Hematopoietic multipotent progenitor cell (in vitro differentiated cells): Measurements from ENCODE around the gene FBXL7. TPM values are rescaled to one million over a fixed set of nuclear protein-coding genes. Genes with fewer than 3 reads are reported as not detected.
"Not testable (repeated sequence)": the region's sequence is repeated elsewhere in the genome, so short reads cannot be mapped to it uniquely, and the experiment has no call there.

Source experiments
- DNase-seq, 3 donors: peaks; one replicate each; pipeline ENCODE4 v3.0.0-alpha.2; 2011 to 2015; ENCODE audit warnings: low read depth in 2 of 3, low spot score in 2 of 3
- total RNA-seq: library from RNA; depleted of rRNA; stranded (reverse); fragments of >200 nt; gene quantifications from one replicate; pipeline ENCODE4 v1.2.3, GENCODE V29; 2012

FBXL7 gene
- total RNA-seq, 1 donor = under 0.01 TPM

GRCh38 chr5:15844871-15845270 is 344.9 kb downstream of the FBXL7 start:
- no peak for DNase-seq

GRCh38 chr5:15850536-15850935 is 350.6 kb downstream of the FBXL7 start:
- DNase-seq = no peak

- no peak for DNase-seq
Measured at GRCh38 chr5:15850939-15851341, 351.0 kb downstream of the FBXL7 start.

DNA sequence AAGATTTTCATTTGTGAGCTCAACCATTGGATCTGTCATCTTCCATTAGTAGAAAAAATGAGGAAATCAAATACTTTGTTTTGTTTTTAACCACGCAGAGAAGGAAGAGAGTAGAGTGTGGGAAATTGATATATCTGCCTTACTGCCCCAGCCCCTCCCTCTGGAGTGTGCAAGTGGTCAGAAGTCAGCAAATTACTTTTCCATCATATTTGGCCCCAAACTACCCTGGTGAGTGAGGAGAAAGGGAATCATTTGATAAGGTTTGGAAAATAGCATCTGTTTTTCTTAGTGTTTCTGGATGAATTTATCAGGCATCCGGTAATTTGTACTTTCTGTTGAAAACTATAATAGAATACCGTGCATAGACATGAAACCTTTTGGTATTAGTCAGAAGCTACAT is 352.2 kb downstream of the FBXL7 start:
- DNase-seq = no peak

GRCh38 chr5:15852949-15853348 is 353.0 kb downstream of the FBXL7 start:
- no peak for DNase-seq

DNA sequence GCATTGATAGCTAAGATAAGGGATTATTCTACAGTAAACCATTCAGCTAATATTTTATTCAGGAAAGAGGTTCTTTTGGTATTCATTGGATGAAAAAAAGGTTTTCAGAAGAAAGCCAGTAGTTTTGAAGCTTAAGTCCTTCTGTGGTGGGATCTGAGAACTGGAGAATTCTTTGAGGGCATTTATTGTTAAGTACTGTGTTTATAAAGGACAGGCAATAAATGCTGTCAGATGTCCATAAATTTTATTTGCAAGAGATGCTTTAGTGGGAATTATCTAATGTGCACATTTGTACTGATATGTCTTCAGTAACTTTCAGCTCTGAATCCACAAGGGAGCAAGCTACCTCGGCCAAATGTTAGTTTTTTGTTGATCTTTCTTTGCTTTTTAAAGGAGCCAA is 358.3 kb downstream of the FBXL7 start:
- DNase-seq = no peak

GRCh38 chr5:15864536-15865215 is 364.7 kb downstream of the FBXL7 start:
- DNase-seq = no peak

DNA sequence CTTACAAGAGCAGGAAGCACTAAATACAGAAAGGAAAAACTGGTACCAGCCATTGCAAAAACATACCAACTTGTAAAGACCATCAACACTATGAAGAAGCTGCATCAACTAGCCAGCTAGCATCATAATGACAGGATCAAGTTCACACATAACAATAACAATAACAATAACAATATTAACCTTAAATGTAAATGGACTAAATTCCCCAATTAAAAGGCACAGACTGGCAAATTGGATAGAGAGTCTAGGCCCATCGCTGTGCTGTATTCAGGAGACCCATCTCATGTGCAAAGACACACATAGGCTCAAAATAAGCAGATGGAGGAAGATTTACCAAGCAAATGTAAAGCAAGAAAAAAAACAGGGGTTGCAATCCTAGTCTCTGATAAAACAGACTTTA is 372.3 kb downstream of the FBXL7 start:
- not testable (repeated sequence) for DNase-seq

GRCh38 chr5:15877914-15878313 is 377.9 kb downstream of the FBXL7 start:
- DNase-seq = no peak

DNA sequence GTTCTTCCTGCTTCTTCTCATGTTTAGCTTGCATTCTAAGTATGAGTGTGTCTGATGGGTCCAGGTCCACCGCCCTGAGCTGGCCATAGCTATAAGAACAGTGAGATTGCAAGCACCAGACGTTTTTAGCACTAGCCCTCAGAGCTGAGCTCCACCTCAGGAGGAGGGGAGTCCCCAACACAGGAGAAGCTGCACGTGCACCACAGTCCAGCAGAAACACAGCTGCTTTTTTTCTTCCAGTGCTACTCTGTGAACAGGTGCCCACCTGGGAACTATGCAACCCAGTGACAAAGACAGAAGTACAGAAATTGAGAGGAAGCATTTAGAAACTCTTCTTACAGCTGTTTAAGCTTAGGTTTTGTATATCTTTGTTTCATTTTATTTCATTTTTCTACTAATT is 380.2 kb downstream of the FBXL7 start:
- DNase-seq = no peak

DNA sequence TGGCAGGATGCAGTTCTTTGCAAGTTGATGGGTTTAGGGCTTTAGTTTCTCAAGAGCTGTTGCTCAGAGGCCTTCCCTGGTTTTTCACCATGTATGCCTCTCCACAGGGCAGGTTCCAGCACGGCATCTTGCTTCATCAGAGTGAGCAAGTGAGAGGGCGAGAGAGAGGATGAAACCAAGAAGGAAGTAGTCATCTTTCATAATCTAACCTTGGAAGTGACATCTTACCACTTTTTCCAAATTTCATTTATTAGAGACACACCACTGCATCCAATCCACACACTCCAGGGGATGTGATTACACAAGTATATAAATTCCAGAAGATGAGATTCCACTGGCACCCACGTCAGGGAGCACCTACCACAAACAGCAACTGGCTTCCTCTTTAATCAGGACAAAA is 385.2 kb downstream of the FBXL7 start:
- DNase-seq = no peak

- no peak for DNase-seq
Measured at GRCh38 chr5:15886156-15886555, 386.2 kb downstream of the FBXL7 start.

GRCh38 chr5:15887093-15887492 is 387.1 kb downstream of the FBXL7 start:
- no peak for DNase-seq

- DNase-seq = no peak
Measured at GRCh38 chr5:15889001-15889400, 389.0 kb downstream of the FBXL7 start.

DNA sequence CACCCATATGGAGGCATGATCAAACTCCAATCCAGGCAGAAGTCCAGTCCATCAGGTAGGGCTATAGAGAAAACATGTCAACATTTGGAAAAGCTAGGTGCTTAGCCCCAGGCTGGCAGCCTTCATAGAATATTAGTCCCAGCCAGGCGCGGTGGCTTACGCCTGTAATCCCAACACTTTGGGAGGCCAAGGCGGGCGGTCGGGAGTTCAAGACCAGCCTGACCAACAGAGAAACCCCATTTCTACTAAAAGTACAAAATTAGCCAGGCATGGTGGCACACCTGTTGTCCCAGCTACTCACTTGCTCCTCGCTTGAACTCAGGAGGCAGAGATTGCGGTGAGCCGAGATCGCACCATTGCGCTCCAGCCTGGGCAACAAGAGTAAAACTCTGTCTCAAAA is 393.9 kb downstream of the FBXL7 start:
- no peak for DNase-seq

GRCh38 chr5:15897656-15898055 is 397.7 kb downstream of the FBXL7 start:
- DNase-seq = no peak

DNA sequence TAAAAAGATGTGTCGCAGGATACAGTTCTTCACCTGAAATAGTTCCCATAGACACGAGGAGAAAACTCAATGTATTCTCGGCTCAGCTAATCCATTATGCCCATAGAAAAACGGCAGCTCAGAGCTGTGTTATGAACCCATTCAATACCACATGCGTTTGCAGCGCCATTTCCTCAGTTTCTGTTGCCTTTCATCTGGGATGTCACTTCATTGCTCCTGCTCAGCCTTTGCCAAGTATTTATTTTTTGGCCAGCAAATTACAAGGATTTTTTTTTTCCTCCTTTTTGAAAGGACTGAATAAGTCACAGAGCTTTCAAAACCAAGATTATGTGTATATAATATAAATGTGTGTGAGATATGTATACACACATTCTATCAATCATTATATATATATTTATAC is 398.7 kb downstream of the FBXL7 start:
- no peak for DNase-seq

DNA sequence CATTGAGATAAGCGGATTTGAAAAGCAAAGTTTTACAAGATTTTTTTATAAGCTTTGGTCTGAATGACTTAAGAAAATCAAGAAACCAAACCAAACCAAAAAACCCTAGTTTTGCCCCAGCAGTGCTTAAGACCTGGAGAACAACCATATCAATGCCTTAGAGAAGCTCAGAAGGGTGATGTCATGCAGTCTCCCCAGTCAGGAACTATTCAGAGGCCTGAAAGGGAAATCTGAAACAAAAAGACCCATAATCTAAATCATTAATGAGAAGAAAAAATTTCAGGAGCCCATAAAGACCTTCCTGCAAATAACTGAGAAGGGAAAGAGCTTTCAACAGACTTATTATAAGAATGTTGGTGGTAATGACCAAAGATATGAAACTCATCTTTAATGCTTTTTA is 399.5 kb downstream of the FBXL7 start:
- DNase-seq = no peak

DNA sequence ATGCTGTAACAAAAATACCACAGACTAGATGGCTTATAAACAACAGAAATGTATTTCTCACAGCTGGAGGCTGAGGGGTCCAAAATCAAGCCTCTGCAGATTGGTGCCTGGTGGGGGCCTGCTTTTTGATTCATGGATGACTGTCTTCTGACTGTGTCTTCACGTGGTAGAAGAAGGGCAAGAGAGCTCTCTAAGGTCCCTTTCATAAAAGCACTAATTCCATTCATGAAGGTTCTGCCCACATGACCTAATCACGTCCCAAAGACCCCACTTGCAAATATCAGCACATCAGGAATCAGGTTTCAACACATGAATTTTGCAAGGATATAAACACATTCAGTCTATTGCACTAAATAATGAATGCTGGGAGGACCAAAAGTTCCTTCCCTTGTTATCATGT is 401.2 kb downstream of the FBXL7 start:
- DNase-seq = no peak

- DNase-seq = no peak
Measured at GRCh38 chr5:15902066-15902465, 402.1 kb downstream of the FBXL7 start.

DNA sequence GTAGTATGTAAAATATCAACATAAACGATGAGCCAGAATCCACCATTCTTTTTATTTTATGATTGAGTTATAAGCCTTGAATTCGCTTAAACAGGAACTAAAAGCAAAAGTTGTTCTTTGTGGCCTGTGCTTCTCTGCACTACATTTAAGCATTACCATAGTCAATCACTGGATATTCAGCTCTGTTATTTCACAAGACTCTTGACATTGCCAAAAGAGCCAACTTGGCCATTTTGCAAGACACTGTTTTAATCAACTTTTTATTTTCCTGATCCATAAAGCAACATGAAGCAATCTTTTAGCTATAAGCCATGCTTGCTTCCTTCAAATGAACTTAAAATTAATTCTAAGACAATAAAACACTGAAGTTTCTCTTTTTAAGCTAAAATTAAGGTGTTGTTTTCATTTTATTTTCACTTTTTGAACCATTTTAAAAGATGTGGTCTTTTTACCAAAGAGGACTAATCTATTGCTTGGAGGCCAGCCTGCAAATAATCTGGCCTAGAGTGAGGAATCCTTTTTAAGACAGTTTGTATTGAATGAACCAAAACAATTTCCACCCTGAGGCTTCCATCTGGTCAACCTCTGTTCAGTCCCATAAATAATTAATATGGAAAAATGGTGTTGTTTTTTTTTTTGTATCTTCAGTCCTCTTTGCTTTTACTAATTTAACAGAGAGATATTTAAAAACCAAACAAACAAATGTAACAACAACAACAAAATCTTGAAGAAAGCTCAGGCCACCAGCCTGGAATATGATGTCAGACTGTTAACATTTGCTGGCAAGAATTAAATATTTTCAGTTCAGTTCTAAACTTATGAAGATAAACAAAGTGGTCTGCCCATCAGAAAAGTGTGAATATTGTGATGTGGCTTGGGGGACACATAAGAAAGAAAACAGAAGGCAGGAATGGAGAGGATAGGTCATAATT is 405.2 kb downstream of the FBXL7 start:
- no peak for DNase-seq

- DNase-seq = no peak
Measured at GRCh38 chr5:15914638-15915037, 414.7 kb downstream of the FBXL7 start.
